ENCODE measurements around the gene NINL. TPM values are rescaled to one million over a fixed set of nuclear protein-coding genes. Genes with fewer than 3 reads are reported as not detected.

The NINL gene
- total RNA-seq, 4 donors from 2014 or later, result 3.1 to 9.7 (median 5.7) TPM

- TF ChIP-seq EP300 (IDR thresholded peaks at IDR 0.05; ENCODE audit: low read depth) (no peak), POLR2A (IDR thresholded peaks at IDR 0.05) (no peak), POLR2AphosphoS5 (IDR thresholded peaks at IDR 0.05) (no peak)
- TF ChIP-seq, protein P1, sequence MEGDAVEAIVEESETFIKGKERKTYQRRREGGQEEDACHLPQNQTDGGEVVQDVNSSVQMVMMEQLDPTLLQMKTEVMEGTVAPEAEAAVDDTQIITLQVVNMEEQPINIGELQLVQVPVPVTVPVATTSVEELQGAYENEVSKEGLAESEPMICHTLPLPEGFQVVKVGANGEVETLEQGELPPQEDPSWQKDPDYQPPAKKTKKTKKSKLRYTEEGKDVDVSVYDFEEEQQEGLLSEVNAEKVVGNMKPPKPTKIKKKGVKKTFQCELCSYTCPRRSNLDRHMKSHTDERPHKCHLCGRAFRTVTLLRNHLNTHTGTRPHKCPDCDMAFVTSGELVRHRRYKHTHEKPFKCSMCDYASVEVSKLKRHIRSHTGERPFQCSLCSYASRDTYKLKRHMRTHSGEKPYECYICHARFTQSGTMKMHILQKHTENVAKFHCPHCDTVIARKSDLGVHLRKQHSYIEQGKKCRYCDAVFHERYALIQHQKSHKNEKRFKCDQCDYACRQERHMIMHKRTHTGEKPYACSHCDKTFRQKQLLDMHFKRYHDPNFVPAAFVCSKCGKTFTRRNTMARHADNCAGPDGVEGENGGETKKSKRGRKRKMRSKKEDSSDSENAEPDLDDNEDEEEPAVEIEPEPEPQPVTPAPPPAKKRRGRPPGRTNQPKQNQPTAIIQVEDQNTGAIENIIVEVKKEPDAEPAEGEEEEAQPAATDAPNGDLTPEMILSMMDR (IDR thresholded peaks at IDR 0.05), result no peak
- in situ Hi-C loops (cut with MboI; ENCODE audit: low pct_ligation_motif_present in 1 of 4, low pct_unique_long_range_greater_than_20kb in 1 of 4, low sequenced_read_pairs in 3 of 4) (loop anchor here in 1 of 4 donors (25.0 kb wide), 1 partner anchor 103 kb away; no protein-coding TSS in a partner anchor), intact Hi-C loops (cut with DNase I; ENCODE audit: low total_unique reads) (no loop called here)
- no peaks in the 10 kb centered on the region for H3K4me1 ChIP-seq
- no peak overlapping the region for H3K27ac ChIP-seq
- H3K9me3 ChIP-seq, result no peaks in the 10 kb centered on the region
- no peak for DNase-seq
- H3K4me3 ChIP-seq, result no peak overlapping the region
- no peaks in the 10 kb centered on the region for H3K36me3 ChIP-seq
- no peaks in the 10 kb centered on the region for H3K27me3 ChIP-seq
- 93% methylated on average over 15 of the region's 20 CpGs; no CpG with 5 or more reads in 1 of the 2 donors for WGBS, 2 donors (ENCODE audit: low coverage in 1 of 2)
Observed at GRCh38 chr20:25459111-25459830, 126.1 kb downstream of the NINL start.

GRCh38 chr20:25457886-25458680, 127.2 kb downstream of the NINL start:
- Histone ChIP-seq H3K9me3 (no peaks in the 10 kb centered on the region), H3K4me1 (no peaks in the 10 kb centered on the region), H3K4me3 (no peak overlapping the region), H3K27me3 (no peaks in the 10 kb centered on the region), H3K36me3 (no peaks in the 10 kb centered on the region), H3K27ac (no peak overlapping the region)
- WGBS, 2 donors (ENCODE audit: low coverage in 1 of 2), result 60 to 89% methylated on average over 1 to 20 of the region's 22 CpGs
- no peak for DNase-seq
- no peak for TF ChIP-seq POLR2A (IDR thresholded peaks at IDR 0.05)
- TF ChIP-seq, protein P1 (IDR thresholded peaks at IDR 0.05), result no peak
- TF ChIP-seq POLR2AphosphoS5 (IDR thresholded peaks at IDR 0.05), result no peak
- TF ChIP-seq EP300 (IDR thresholded peaks at IDR 0.05; ENCODE audit: low read depth), result no peak
- in situ Hi-C loops (cut with MboI; ENCODE audit: low pct_ligation_motif_present in 1 of 4, low pct_unique_long_range_greater_than_20kb in 1 of 4, low sequenced_read_pairs in 3 of 4) (loop anchor here in 1 of 4 donors (25.0 kb wide), 1 partner anchor 104 kb away; no protein-coding TSS in a partner anchor), intact Hi-C loops (cut with DNase I; ENCODE audit: low total_unique reads) (no loop called here)

GRCh38 chr20:25454153-25454900, 131.0 kb downstream of the NINL start:
- TF ChIP-seq POLR2AphosphoS5 (IDR thresholded peaks at IDR 0.05) (no peak), EP300 (IDR thresholded peaks at IDR 0.05; ENCODE audit: low read depth) (no peak), POLR2A (IDR thresholded peaks at IDR 0.05) (no peak)
- TF ChIP-seq, protein P1 (IDR thresholded peaks at IDR 0.05), result no peak
- no peaks in the 10 kb centered on the region for H3K27me3 ChIP-seq
- DNase-seq, result no peak
- in situ Hi-C loops (cut with MboI; ENCODE audit: low pct_ligation_motif_present in 1 of 4, low pct_unique_long_range_greater_than_20kb in 1 of 4, low sequenced_read_pairs in 3 of 4), result loop anchor here in 1 of 4 donors (25.0 kb wide), 1 partner anchor 108 kb away; no protein-coding TSS in a partner anchor
- H3K4me1 ChIP-seq, result no peaks in the 10 kb centered on the region
- intact Hi-C loops (cut with DNase I; ENCODE audit: low total_unique reads), result loop anchor here (5.0 kb wide), 1 partner anchor 427 kb away; no protein-coding TSS in a partner anchor
- no peak overlapping the region for H3K27ac ChIP-seq
- WGBS, 2 donors (ENCODE audit: low coverage in 1 of 2), result 87 to 89% methylated on average over 5 to 15 of the region's 15 CpGs
- H3K4me3 ChIP-seq, result no peak overlapping the region
- no peaks in the 10 kb centered on the region for H3K36me3 ChIP-seq
- H3K9me3 ChIP-seq, result no peaks in the 10 kb centered on the region
